HG02852 (cell line): ENCODE results near the gene SPNS2.

Experiments
- ATAC-seq: cut with Tn5 transposase; IDR thresholded peaks from one replicate; pipeline ENCODE4 v1.9.1; 2021; ENCODE audit warnings: mild to moderate bottlenecking, moderate library complexity; ENCODE audit not compliant: unreplicated experiment

The SPNS2 gene

GRCh38 chr17:4535667-4536258 is 37.1 kb downstream of the SPNS2 start:
- ATAC-seq: no peak

DNA sequence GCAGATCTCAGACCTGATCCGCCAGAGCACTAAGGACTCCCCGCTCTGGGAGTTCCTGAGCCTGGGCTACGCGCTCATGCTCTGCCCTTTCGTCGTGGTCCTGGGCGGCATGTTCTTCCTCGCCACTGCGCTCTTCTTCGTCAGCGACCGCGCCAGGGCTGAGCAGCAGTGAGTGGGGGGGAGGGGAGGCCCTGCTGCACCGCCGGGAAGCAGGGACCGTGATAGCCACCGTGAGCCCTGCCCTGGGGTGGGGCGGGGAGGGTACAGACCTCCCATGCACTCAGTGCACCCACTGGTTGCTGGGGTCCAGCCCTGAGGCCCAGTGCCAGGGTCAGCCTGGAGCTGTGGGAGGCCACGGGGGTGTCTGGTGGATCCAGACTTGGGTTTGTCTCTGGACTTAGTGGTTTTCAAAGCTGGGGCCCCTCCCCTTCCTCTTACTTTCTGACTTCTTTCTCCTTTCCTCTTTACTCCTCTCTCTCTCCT is 37.6 kb downstream of the SPNS2 start:
- ATAC-seq: no peak

- ATAC-seq: no peak
Observed at GRCh38 chr17:4536742-4537411, 38.2 kb downstream of the SPNS2 start.

- ATAC-seq: no peak
Observed at GRCh38 chr17:4537451-4538235, 39.0 kb downstream of the SPNS2 start.

DNA sequence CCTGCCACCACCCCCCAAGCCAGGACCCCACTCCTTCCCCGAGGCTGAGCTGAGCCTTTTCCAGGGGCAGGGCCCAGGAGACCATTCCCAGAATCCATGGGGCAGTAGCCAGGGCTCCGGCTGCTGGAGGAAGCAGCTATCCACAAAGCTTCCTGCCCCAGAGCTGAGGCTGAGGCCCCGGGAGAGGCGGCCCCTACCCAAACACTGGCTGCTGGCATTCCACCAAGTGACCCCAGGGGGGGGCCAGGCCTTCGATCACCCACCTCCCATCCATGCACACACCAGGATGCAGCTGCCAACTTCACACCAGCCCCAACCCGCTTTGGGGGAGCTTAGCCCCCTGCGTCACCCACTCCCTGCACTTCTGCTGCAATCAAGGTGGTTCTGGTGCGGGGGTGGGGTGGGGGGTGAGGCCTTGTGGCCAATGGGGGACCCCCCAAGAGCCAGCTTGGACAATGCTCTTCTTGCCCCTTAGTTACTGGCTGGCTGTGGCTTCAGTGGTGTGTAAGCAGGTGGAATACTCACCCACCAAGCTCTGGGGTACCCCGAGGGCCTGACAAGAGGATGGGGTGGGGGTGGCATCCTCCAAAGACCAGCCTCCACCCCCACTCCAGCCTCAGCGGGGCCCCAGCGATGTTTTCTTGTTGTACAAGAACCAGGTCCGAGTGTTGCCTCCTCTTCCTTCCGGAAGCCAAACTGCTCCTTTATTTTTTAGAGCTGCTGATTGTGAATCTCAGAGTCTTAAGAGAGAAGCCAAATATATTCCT is 39.7 kb downstream of the SPNS2 start:
- ATAC-seq: no peak

- ATAC-seq: no peak
Observed at GRCh38 chr17:4539025-4539424, 40.3 kb downstream of the SPNS2 start.

DNA sequence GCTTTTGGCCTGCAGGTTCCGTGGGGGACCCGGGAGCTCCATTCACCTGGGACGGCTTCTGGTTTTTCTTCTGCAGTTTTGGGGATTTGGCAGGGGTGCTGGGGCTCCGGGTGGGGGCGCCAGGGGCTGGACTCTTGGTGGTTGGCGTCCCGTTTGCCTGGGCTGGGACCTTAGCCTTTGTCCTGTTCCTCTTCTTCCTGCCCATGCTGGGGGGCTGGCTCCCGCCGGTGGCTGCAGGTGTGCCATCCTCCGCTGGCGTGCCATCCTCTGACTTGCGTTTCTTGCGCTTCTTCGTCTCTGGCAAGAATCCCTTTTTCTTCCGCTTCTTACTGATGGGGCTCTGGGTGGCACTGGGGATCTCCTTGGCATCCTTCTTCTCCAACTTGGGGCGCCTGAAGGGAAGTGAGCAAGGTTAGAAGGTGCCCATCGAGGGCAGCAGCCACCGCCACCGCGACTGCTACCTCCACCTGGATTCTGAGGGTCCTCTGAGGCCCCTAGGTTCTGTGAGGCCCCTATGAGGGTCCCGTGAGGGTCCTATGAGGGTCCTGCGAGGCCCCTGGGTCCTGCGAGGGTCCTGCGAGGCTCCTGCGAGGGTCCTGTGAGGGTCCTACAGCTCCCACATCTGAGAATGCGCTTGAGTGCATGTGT is 41.0 kb downstream of the SPNS2 start:
- no peak for ATAC-seq

- no peak for ATAC-seq
Observed at GRCh38 chr17:4540224-4540651, 41.6 kb downstream of the SPNS2 start.

GRCh38 chr17:4540687-4541327 is 42.1 kb downstream of the SPNS2 start:
- ATAC-seq: no peak

- no peak for ATAC-seq
Observed at GRCh38 chr17:4541328-4542002, 42.8 kb downstream of the SPNS2 start.

DNA sequence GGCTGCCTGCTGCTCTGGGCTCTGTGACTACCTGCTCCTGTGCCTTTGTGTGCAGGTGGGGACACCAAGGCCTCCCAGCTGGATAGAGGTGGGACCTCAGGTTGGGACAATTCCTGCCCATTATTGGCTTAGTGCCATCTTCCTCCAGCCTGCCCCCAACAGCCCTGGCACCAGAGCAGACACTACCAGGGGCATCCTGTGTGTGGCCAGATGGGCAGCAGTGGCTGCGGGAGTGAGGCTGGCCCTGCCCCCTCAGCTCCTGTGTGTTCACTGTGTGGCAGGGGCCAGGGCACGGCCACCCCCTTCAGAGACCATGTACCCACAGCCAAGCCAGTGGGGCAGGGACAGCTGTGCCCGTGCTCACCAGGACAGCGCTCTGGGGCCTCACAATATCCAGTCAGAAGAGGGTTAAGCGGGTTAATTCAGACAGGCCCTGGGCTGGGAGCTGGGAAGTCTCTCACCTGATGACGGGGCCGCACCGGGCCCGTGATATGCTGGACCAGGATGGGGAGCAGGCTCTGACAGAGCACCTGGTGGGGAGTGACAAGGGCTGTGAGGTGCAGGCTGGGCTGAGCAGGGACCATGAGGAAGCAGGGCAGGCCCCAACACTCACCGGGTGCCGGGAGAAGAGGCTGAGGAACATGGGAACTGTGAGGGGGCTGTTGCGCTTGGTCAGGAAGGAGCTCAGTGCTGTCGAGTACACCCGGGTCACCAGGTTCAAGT is 43.5 kb downstream of the SPNS2 start:
- ATAC-seq: no peak

- ATAC-seq: no peak
Observed at GRCh38 chr17:4542726-4543191, 44.1 kb downstream of the SPNS2 start.

DNA sequence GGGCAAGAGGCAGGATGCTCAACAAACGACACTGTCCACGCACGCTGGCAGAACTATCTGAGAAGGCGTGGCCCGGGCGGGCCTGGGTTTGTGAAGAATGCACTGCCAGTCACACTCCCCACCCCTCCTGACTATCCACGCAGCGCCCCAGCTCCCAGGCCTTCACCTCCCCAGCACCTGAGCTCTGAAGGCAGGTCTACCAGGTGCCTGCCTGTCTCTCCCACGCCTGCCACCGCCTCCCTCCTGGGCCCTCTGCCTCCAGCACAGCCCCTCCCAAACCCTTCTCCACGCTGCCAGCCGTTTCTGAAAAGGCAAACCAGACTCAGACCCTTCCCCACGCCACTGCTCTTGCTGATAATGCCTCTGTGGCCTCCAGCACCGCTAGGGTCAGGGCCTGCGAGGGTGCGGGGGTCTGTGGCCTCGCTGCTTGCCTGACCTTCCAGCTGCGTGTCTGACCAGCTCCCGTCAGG is 44.9 kb downstream of the SPNS2 start:
- ATAC-seq: no peak

DNA sequence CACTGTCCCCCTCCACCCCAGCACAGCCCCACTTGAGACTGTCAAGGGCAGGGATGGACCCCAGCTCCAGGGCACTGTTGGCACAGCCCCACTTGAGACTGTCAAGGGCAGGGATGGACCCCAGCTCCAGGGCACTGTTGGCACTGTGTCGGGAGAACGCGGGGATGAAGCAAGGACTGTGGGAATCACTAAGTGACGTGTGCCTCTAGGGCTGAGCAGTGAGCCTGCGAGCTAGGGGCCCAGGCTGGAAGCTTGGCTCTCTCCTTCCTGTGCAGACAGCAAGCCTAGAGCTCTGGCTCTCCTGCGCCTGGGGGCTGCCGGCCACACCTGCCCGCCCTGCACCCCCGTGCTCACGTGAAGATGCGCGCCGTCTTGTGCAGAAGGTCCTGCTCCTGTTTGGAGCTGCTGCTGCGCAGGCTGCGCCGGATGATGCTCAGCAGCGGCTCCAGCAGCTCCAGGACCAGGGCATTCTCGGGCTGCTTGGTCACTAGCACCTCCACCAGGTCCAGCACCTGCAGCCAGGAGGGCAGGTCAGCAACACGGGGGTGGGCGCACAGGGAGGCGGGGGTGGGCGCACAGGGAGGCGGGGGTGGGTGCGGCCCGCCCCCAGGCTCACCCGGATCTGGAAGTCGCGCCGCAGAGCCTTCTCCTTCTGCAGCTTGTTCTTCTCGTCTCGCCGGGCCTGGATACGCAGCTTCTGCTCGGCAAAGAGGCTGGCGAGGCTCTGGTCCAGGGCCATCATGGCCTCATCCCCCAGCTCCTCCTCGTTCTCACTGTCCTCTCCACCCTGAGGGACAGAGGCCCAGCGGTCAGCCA is 45.7 kb downstream of the SPNS2 start:
- no peak for ATAC-seq

DNA sequence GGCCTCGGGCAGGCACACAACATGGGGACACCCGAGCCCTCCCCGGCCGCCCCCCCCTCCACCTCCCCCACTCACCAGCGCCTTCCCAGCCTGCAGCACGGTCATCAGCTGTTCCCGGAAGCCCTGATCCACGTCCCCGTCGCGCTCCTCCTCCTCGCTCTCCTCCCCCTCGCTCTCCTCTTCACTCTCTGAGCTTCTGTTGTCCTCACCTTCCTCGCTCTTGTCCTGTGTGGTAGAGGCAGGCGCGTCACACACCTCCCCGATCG is 46.2 kb downstream of the SPNS2 start:
- ATAC-seq: no peak

DNA sequence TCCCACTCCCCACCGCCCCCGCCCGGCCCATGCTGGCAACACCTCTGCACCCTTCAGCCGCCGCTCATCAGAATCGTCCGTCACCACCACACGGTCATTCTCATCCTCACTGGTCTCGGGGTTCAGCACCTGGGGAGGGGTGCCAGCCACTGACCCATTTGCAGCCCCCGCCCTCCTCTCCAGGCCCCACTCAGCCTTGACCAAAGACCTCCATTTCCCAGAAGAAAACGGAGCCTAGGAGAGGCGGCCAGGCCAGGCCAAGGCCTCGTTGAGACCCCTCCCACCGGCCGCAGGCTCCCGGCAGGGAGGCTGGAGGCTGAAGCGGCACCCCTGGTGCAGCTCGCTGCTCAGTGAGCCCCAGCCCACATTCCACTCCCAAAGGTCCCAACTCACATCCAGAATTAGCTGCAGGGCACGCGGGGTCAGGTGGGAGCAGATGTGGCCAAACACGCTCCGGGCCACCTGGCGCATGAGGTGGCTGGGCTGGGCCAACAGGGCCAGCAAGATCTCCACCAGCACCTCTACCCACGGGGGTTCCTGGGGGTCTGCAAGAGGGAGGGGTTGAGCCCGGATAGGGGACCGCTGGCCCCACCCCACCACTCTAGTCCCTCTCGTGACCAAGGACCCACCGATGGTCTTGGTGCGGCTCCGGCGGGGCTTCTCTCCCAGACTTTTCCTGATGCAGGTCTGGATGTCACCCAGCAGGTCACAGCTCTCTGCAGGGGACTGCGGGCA is 46.7 kb downstream of the SPNS2 start:
- ATAC-seq: no peak

DNA sequence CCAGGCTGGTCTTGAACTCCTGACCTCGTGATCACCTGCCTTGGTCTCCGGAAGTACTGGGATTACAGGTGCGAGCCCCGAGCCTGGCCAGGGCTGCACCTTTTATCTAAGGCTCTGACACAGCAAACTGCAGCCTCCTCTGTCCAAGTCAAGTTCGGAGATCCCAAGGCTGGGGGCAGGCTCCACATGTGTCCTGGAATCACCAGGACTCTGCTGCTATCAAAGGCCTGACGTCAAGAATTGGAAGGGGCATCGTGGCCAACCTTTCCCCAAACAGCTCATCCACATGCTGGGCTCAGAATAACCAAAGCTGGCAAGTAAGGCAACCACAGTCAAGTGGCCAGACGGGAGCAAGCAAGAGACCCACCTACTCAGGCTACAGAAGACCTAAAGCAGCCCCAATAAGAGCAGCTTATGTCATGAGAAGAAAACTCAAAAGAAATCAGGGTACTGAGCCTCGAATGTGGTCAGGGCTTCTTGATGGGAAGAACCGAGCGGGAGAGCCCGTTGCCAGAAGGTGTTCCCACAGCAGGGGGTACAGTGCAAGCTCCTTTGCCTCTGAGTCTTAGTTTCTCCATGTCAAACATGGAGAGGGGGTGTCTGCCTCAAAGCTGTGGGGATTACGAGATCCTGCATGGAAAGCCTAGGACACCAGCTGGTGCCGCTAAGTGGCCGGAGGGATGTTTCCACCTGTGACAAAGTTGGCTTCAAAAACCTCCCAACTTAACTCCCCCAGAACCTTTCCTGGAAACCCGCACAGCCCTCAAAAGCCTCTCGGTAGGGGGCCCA is 48.6 kb downstream of the SPNS2 start:
- no peak for ATAC-seq
